Vagina (tissue), 2 donors: ENCODE measurements around the gene ERP27.

Source experiments
- CTCF ChIP-seq, 3 experiments: fragments of 450-650 bp in 2 of 3; fragments of 200-600 bp in 1 of 3; sonication (generic) in 1 of 3; IDR thresholded peaks; one replicate each; pipeline ENCODE4 v1.5.1; 2017 to 2019; ENCODE audit warnings: antibody characterized with exemption in 3 of 3, mild to moderate bottlenecking in 2 of 3, moderate library complexity in 2 of 3
- POLR2AphosphoS5 ChIP-seq, 2 donors: sonication (generic); formaldehyde crosslinking; IDR thresholded peaks; one replicate each; pipeline ENCODE4 v1.9.0; 2017; ENCODE audit warnings: antibody characterized with exemption in 2 of 2, mild to moderate bottlenecking in 2 of 2, low read depth in 1 of 2; ENCODE audit not compliant: insufficient read depth in 1 of 2

- TF ChIP-seq CTCF (IDR thresholded peaks at IDR 0.05), result no peak
- no peak for TF ChIP-seq POLR2AphosphoS5 (IDR thresholded peaks at IDR 0.05; ENCODE audit: insufficient read depth in 1 of 2, low read depth in 1 of 2)
These were observed 64.7 kb downstream of the ERP27 start for GRCh38 chr12:14873440-14874185.
